Neuron (in vitro differentiated cells): Measurements from ENCODE around the gene SAPCD2.
"Not testable (repeated sequence)": the region's sequence is repeated elsewhere in the genome, so short reads cannot be mapped to it uniquely, and the experiment has no call there.

Experiments used
- H2AFZ ChIP-seq: one replicate; pipeline ENCODE4 v1.6.1; 2013; ENCODE audit warnings: low read depth, mild to moderate bottlenecking, inconsistent platforms, low read length, moderate library complexity
- H3K27me3 ChIP-seq: one replicate; pipeline ENCODE4 v1.6.1; 2013; ENCODE audit warnings: low read length; ENCODE audit not compliant: insufficient read depth
- H3K36me3 ChIP-seq: one replicate; pipeline ENCODE4 v1.6.1; 2013; ENCODE audit warnings: low read length; ENCODE audit not compliant: insufficient read depth
- H3K4me1 ChIP-seq: one replicate; pipeline ENCODE4 v1.6.1; 2013; ENCODE audit warnings: low read length; ENCODE audit not compliant: insufficient read depth
- H3K4me3 ChIP-seq: 2 replicates; pipeline ENCODE4 v1.5.1; 2013; ENCODE audit warnings: mild to moderate bottlenecking, low read length, moderate library complexity
- H3K9me3 ChIP-seq: one replicate; pipeline ENCODE4 v1.6.1; 2013; ENCODE audit warnings: low read length

SAPCD2 gene

GRCh38 chr9:137070906-137071275 lies 534 bp upstream of the SAPCD2 start:
- H3K4me1 ChIP-seq, result peaks cover 22% of the 10 kb centered on the region
- H2AFZ ChIP-seq, result peak overlapping the region; percentile 33
- H3K9me3 ChIP-seq, result no peaks in the 10 kb centered on the region
- peaks cover 17% of the 10 kb centered on the region for H3K27me3 ChIP-seq
- H3K36me3 ChIP-seq, result no peaks in the 10 kb centered on the region
- peak overlapping the region; percentile 68 for H3K4me3 ChIP-seq

DNA sequence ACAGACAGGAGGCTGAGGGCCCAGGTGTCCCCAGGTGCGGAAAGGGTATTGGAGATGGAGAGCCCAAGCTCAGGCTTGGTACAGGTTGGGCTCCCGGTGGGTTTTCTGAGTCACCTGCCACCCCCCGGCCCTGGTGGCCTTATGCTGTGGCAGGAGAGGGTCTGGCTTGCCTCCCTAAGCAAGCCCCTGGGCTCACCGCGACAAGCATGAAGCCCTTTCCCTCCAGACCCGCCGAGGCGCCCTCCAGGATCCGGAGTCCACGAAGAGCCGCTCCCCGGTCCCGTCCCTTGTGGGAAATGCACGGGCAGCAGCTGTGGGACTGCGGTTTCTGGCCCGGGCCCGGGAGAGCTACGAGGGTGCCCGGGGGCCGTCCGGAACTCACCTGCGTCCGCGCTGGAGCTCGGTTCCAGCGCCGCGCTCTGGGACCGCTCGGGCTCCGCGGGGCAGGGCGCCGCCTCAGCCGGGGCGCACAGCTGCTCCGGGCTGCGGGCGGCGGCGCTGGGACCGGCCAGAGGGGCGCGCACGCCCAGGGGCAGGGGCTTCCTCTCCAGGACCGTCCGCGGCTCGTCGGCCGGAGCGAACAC lies 757 bp downstream of the SAPCD2 start:
- peak overlapping the region; percentile 68 for H3K4me3 ChIP-seq
- H3K4me1 ChIP-seq, result peaks cover 22% of the 10 kb centered on the region
- H3K9me3 ChIP-seq, result no peaks in the 10 kb centered on the region
- H2AFZ ChIP-seq, result peak overlapping the region; percentile 33
- peaks cover 2% of the 10 kb centered on the region for H3K36me3 ChIP-seq
- H3K27me3 ChIP-seq, result peaks cover 10% of the 10 kb centered on the region

DNA sequence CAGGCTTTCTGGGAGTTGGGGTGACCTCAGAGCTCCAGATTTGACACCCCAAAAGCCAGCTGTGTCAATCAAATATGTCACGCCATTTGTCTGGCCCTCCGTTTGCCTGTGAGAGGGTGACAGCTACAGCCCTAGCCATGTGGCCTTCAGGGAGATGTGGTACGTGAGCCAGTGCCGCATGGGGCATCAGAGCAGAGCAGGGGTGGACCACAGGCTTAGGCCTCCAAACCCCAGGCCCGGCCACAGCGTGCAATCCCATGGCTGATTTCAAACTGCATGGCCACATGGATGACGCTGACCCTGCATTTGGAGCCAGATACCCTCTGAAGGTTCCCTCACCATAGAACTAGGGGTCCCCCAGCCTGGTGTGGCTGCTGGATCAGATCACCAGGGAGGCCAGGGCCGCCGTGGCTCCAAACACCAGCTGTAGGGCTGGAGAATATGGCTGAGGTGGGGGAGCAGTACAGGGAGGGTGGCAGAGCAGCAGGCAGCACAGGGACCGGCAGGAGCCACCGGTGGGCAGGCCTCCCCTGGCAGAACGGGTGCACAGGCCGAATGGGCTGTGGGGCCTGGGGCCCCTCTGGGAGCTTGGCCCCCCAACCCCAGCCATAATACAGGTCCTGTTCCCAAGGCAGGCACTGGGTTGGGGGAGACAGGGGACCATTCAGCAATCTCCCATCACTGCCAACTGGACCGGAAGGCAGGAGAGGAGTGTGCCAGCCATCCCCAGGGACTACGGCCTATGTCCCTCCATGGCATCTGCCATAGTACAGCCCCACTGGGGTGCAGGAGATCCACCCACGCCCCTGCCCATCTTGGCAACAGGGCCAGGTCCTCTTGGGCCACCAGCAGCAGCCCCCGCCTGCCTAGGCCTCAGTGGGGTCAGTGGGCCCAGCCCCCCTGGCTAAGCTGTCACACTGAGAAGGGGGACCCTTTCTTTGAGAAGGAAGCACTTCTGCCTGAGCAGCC lies 1.5 kb downstream of the SAPCD2 start:
- peak overlapping the region; percentile 68 for H3K4me3 ChIP-seq
- H3K36me3 ChIP-seq, result peaks cover 2% of the 10 kb centered on the region
- H3K27me3 ChIP-seq, result peaks cover 4% of the 10 kb centered on the region
- H3K9me3 ChIP-seq, result no peaks in the 10 kb centered on the region
- H3K4me1 ChIP-seq, result peaks cover 22% of the 10 kb centered on the region
- no peak overlapping the region for H2AFZ ChIP-seq

GRCh38 chr9:137067860-137068538 lies 2.4 kb downstream of the SAPCD2 start:
- H3K4me1 ChIP-seq, result peaks cover 22% of the 10 kb centered on the region
- H2AFZ ChIP-seq, result no peak overlapping the region
- no peaks in the 10 kb centered on the region for H3K27me3 ChIP-seq
- no peaks in the 10 kb centered on the region for H3K9me3 ChIP-seq
- peaks cover 2% of the 10 kb centered on the region for H3K36me3 ChIP-seq
- H3K4me3 ChIP-seq, result no peak overlapping the region

DNA sequence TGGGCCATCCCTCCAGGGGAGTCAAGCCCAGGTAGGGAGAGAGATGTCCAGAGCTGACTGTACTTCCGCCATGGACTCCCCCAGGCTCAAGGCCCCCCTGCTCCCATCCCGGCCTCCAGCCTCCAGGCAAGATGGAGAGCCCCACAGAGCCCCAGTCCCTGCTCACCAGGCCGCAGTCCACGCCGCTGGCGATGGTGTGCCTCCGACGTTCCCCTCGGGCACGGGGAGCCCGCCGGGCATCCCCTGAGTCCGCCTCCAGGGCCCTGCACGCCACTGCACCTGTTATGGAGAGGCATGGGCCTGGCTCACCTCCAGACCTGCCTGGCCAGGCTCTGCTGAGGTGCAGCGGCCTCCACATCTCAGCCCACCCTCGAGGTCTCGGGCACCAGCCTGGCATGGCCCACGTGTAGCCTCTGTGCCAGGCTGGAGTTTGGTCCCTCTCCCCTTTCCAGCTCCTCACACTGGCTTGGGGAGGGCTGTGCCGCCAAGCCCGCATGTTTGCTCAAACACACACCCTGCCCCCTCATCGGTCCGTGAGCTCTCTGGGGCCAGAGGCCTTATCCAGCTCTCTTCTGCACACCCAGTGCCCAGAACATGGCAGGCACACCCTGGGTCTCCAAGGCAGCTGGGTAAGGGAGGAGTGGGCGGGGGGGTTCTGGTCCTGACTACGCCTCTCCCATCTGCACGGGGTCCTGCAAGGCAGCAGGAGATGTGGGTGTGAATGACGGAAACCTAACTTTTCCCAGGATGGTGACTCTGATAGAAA lies 4.1 kb downstream of the SAPCD2 start:
- H3K4me1 ChIP-seq, result peaks cover 18% of the 10 kb centered on the region
- no peaks in the 10 kb centered on the region for H3K9me3 ChIP-seq
- no peak overlapping the region for H3K4me3 ChIP-seq
- H3K27me3 ChIP-seq, result no peaks in the 10 kb centered on the region
- H2AFZ ChIP-seq, result no peak overlapping the region
- peaks cover 2% of the 10 kb centered on the region for H3K36me3 ChIP-seq

DNA sequence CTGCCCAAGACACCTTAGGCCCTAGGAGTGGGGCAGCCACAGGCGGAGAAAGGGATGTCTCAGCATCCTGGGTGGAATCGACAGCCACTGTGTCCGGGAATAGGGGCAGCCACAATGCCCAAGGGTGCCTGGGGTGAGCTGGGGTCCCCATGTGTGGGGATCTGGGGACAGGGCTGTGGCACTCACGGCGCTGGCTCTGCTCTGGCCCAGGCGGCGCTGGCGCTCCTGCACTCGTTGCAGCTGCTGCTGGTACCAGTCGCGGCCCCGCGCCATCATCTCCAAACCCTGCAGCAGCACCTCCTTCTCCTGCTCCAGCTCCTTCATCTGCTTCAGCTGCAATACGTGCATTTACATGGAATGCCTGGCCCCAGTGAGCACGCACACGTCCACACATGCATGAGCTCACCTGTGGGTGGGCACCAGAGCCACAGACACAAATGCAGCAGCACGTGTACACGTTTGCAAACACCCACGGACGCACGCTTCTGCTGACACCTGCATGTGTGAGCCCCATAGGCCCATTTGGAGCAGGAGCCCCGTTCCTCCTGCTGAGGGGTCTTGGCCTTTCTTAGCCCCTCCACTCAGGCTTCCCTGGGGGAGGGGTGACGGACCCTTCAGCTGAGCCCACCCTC lies 4.9 kb downstream of the SAPCD2 start:
- peaks cover 11% of the 10 kb centered on the region for H3K4me1 ChIP-seq
- H3K27me3 ChIP-seq, result no peaks in the 10 kb centered on the region
- no peak overlapping the region for H2AFZ ChIP-seq
- H3K36me3 ChIP-seq, result peaks cover 2% of the 10 kb centered on the region
- no peak overlapping the region for H3K4me3 ChIP-seq
- no peaks in the 10 kb centered on the region for H3K9me3 ChIP-seq

DNA sequence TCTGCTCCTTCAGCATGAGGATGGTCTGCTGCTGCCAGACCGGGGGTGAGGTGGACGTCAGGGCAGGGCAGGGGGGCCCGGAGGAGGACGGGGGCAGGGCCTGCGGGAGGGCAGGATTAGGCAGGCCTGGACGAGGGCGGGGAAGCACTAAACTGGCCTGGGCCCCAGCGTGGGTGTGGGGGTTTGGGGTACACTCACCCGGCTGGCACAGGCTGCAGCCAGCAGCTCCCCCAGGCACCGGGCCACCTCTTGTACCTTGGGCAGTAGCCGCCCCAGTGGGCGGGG lies 5.5 kb downstream of the SAPCD2 start:
- Histone ChIP-seq H3K36me3 (peaks cover 2% of the 10 kb centered on the region), H3K27me3 (no peaks in the 10 kb centered on the region), H2AFZ (no peak overlapping the region), H3K4me3 (no peak overlapping the region), H3K4me1 (peaks cover 11% of the 10 kb centered on the region), H3K9me3 (no peaks in the 10 kb centered on the region)

DNA sequence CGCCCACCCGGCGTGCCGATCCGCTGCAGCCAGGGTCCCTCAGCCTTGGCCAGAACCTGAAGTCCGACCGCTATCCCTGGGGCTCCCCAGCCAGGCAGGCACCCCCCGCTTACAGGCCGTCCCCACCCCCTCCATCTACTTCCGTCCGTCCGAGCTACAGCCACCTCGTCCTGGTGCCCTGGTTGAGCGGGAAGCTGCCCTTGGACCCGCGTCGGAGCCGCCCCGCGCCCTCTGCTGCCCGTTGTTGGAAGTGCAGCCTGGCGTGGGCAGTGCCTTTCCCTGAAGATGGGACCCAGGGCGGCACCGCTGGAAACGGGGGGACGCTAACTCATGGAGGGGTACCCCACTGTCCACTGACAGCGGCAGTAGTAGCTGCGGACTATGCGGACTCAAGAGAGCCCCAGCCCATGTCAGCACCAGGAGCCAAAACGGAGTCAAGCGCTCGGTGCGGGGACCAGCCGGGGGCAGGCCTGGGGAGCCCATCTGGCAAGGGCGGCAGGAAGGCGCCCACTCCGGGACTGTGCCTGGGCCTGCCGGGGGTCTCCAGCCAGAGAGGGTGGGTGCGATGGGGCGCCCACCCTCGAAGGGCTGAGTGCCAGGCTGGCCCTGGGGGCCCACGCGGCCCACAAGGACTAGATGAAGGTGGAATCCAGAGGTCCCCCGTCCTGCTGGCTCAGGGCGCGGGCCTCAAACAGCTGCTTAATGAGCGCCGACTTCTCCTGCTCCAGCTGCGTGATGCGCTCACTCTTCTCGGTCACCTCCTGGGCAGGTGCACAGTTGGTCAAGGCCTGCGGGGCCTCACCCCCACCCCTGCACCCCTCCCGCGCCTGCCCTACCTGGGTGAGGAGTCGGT lies 6.1 kb downstream of the SAPCD2 start:
- H2AFZ ChIP-seq, result no peak overlapping the region
- H3K4me1 ChIP-seq, result peaks cover 7% of the 10 kb centered on the region
- H3K36me3 ChIP-seq, result peaks cover 2% of the 10 kb centered on the region
- H3K9me3 ChIP-seq, result no peaks in the 10 kb centered on the region
- no peaks in the 10 kb centered on the region for H3K27me3 ChIP-seq
- no peak overlapping the region for H3K4me3 ChIP-seq

DNA sequence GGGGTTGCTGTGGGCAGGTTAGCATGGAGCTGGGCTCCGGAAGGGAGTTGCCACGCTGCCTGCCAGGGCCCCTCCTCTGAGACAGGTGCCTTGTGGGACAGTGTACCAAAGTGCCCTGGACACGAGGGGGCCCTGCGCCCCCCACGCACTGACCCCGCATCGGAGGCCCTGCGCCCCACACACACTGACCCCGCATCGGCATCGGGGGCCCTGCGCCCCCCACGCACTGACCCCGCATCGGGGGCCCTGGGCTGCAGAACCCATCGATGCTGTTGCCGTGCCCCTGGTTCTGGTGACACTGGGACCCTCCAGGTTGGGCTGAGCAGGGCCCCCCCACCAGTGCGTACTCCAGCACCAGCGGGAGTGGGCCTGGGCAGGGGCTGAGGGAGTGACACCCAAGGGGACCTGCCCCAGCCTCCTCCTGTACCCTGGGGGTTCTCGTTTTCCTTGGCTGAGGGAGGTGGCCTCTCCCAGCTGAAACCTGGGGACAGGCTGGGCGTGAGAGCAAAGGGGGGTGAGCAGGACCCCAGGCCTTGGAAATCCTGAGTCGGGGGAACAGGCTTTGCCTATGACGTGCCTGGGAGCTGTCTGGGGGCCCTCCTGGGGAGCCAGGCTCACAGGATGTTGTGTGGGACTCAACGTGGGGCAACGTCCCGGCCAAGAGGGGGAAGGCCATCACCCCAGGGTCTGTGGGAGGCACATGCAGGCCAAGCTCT lies 6.9 kb downstream of the SAPCD2 start:
- H3K36me3 ChIP-seq, result peaks cover 2% of the 10 kb centered on the region
- H3K27me3 ChIP-seq, result peaks cover 6% of the 10 kb centered on the region
- no peaks in the 10 kb centered on the region for H3K4me1 ChIP-seq
- no peaks in the 10 kb centered on the region for H3K9me3 ChIP-seq
- no peak overlapping the region for H3K4me3 ChIP-seq
- H2AFZ ChIP-seq, result no peak overlapping the region

DNA sequence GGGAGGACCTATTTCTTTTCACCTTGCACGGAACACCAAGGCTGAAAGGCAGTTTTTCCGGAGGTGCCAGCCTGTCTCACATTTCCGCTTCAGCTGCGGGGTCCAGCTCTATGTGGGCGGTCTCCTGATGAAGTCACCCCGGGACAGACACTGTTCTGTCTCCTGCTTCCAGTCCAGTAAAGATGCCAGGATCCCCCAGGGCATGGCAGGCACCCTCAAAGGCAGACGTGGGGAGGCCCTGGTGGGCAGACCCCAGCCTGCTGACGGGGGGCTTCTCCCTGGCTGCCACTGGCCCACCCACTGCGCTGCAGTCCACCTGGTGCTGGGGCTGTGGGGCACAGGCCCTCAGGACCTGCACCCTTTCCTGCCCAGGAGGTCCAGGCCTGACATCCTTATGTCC lies 7.6 kb downstream of the SAPCD2 start:
- not testable (repeated sequence) for H2AFZ ChIP-seq, H3K4me3 ChIP-seq, H3K27me3 ChIP-seq, H3K4me1 ChIP-seq, H3K9me3 ChIP-seq, H3K36me3 ChIP-seq

GRCh38 chr9:137062384-137062783 lies 8.0 kb downstream of the SAPCD2 start:
- Histone ChIP-seq H3K9me3 (no peaks in the 10 kb centered on the region), H3K4me1 (no peaks in the 10 kb centered on the region), H3K4me3 (no peak overlapping the region), H2AFZ (no peak overlapping the region), H3K27me3 (peaks cover 7% of the 10 kb centered on the region), H3K36me3 (peaks cover 2% of the 10 kb centered on the region)
